Measurements from ENCODE around the gene JSRP1.
"Not testable (repeated sequence)": the region's sequence is repeated elsewhere in the genome, so short reads cannot be mapped to it uniquely, and the experiment has no call there.

Gene JSRP1

DNA sequence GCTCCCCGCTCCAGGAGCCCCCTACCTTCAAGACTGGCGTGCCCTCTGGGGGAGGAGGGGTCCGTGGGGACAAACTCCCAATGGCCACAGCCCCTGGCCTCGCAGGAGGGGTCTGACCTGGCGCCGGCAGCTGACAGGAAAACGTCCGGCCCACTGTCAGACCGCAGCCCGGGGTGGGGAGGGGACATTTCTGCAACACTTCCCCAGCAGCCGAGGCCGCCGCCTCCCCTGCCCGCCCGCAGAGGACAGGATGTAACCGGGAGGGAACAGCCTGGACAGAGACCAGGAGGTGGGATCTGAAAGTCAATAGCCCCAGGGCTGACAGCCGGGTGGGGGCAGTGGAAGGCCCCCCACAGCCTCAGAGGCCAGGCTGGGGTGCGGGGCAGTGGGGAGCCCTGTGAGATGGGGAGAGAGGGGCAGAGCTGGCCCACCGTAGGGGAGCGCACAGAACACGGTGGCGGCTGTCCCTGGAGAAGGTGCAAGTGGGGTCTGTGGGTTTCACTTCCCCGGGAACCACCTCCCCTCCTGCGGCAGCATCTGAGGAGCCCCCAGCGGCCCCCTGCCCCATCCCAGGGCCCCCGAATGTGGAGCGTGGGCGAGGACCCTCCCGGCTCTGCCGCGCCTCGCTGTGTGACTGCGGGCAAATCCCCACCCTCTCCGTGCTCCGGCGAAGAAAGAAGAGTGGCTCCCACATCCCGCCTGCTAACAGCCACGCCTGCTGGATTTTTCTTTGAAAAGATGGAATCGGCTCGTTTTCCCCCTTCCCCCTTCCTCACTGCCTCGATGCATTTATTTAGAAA is 26.0 kb upstream of the JSRP1 start, which contains the start of gene PEAK3:
Gene PEAK3 (minus strand): TSS at position 114 of the 800 bp plus-strand sequence. CDS start 1,244 bp downstream, outside the sequence.
- DNase-seq = no peak

- not testable (repeated sequence) for DNase-seq
Observed at GRCh38 chr19:2281265-2282061, 25.2 kb upstream of the JSRP1 start.

DNA sequence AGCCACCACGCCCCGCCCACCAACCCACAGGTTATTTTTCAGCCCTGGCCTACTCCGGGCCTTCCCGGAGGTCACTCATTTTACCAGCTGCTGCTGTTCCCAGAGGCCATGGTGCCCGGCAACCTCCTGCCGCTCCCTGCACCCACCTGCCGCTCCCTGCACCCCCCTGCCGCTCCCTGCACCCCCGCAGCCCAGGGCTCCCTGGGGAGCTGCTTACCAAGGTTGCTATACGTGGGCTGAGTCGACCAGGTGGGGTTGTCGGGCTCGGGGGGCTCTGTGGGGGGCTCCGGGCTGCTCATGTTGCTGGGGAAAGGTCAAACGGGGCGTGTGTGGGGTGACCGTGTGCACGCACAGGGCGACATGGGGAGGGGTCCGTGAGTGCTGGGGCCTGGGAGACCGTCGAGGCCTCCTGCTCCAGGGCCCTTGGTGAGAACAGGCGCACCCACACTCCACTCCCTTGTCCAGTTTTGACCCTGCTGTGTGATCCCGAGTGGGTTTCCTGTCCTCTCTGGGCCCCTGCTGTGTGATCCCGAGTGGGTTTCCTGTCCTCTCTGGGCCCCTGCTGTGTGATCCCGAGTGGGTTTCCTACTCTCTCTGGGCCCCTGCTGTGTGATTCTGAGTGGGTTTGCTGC is 24.5 kb upstream of the JSRP1 start:
- DNase-seq = no peak

GRCh38 chr19:2278459-2279158 is 22.4 kb upstream of the JSRP1 start:
- DNase-seq = no peak

GRCh38 chr19:2277138-2277537 is 20.9 kb upstream of the JSRP1 start:
- DNase-seq = no peak

DNA sequence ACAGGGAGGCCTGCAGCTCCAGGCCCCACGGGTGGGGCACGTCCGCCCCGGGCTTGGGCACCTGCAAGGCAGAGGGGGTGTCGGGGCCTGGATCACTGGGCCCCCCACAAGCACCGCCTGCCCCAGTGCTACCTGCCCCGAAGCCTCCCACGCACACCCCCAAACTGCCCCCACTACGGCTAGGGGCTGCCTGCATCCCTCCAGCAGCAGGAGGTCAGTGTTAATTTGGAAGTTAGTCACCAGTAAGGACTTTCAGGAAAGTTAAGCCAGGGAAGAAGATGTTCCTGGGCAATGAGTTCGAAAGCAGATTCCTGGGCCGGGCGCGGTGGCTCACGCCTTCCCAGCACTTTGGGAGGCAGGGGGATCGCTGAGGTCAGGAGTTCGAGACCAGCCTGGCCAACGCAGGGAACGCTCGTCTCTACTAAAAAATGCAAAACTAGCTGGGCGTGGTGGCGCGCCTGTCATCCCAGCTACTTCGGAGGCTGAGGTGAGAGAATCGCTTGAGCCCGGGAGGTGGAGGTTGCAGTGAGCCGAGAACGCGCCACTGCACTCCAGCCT is 20.3 kb upstream of the JSRP1 start:
- DNase-seq = no peak

DNA sequence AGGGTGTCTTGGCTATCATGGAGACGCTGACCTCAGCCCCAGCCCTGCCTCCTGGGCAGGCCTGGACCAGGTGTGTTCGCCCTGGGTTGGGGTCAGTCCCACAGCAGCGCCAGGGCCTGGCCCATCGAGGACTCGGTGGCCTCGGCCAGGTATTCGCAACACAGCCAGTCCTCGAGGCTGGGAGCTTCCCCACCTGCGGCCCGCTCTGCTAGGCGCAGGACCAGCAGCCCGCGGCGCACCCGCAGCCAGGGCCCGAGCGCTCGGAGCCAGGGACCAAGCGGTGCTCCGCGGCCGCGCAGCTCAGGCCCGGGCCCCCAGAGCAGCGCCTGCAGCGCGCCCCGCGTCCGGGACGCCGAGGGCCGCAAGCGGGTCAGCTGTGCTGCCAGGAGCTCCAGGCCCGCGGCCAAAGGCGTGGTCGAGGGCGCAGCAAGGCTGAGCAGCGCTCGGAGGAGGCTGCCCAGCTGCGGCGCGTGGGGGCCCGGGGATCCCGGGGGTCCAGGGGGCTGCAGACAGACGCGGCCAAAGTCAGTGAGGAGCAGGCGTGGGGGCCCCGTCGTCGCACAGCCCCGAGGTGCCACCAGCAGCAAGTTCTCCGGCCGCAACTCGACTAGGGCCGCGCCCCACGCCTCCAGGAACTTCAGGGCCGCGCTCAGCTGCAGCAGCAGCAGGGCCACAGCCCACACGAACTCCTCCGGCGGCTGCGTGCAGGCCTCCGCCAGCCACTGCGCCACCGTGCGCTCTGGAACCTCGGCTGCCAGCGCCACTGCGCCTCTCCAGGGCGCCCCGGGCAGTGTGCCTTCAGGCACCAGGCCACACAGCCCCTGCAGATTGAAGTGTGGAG is 19.6 kb upstream of the JSRP1 start:
- no peak for DNase-seq

DNA sequence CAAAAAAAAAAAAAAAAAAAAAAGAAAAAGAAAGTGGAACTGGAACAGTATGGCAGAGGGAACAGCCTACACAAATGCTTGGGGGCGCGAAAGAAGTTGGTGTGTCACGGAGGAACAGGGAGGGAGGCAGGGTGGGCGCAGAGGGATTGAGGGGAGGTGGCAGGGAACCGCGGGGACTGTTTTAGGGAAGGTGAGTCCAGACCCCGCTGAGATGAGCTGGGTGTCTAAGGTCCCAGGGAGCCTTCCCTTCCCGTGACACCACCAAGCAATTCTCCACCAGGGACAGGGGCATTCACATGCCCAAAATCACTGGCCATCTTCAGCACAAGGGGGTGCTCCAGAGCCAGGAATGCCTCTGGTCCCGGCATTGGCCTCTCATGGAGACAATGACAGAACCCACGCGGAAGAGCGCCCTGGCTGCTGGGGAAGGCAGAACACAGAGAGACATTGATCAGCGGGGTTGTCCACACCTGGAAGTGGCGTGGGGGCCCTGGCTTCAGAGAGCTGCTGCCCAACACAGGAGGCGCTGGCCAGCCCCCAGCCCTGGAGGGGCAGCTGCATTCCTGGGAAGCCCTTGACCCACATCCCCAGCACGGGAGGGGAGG is 18.8 kb upstream of the JSRP1 start:
- peak; percentile 52 for DNase-seq

DNA sequence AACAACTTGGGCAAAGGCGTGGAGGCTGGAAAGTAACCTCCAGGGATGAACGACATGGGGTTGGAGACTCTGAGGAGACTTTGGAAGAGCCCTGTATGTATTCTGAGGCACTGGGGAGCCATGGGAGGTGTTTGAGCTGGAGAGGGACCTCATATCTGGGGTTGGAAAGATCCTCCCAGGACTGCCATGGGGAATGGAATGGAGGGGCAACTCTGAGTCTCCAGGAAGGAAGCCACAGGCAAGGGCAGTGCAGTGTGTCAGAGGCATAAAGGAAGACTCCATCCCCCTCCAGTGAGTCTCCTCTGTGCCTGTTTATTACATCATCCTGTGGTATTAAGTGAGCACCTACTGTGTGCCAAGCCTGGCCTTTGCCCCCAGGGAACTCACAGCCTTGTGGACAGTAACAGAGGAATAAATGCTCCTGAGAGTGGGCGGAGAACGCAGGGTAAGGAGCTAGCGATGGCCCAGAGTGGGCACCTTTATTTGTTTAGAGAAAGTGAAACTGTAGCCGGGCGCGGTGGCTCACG is 18.0 kb upstream of the JSRP1 start:
- DNase-seq = no peak

- peak; percentile 83 for DNase-seq
Observed at GRCh38 chr19:2273356-2274184, 17.4 kb upstream of the JSRP1 start.

GRCh38 chr19:2271234-2272103 is 15.3 kb upstream of the JSRP1 start:
- DNase-seq = no peak

DNA sequence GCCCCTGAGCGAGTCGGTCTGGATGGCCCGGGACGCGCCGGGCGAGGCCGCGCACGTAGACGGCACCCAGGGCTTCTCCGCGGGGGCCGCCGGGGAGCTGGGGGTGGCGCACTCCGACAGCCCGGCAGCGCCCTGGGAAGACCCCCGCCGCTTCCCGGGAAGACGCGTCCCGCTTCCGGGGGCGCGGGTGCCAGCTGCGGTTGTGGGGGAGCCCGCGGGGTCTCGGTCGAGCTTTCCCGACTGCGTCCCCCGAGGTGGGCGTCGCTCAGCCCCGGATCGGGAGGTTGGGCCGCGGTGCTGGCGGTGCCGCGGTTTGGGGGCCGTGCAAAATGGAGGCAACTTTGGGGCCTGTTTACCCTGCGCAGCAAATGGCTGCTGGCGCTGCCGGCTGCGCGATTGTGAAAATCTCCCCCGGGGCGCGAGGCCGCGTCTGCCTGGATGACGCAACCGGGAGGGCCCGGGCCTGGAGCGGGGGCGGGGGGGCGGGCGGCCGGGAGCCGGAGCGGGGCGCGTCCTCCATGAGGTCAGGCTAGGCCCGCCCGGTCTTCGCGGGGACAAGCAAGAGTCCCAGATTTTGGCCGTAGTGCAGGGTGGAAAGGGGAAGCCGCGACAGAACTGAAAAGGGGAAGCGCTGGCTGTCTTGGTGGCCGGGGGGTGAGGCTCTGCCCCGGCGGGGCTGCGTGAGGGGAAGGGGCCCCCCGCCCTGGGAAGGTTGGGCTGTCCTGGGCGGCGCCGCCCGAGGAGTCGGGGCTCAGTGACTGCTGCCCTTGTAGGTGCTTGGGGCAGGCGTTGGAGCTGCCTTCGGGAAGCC is 14.4 kb upstream of the JSRP1 start:
- peak; percentile 86 for DNase-seq

DNA sequence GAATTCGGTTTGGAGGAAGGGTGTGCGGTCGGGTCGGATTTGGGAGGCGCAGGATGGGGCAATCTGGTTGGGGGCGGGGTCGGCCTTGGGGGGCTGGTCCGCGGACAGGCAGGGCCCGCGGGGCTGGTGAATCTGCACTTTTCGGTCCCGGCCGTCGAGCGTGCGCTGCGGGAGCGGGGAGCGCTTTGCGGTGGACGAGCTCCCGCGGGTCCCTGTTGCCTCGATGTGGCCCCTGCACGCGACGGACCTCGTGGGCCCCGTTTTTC is 13.9 kb upstream of the JSRP1 start:
- DNase-seq = peak; percentile 46

DNA sequence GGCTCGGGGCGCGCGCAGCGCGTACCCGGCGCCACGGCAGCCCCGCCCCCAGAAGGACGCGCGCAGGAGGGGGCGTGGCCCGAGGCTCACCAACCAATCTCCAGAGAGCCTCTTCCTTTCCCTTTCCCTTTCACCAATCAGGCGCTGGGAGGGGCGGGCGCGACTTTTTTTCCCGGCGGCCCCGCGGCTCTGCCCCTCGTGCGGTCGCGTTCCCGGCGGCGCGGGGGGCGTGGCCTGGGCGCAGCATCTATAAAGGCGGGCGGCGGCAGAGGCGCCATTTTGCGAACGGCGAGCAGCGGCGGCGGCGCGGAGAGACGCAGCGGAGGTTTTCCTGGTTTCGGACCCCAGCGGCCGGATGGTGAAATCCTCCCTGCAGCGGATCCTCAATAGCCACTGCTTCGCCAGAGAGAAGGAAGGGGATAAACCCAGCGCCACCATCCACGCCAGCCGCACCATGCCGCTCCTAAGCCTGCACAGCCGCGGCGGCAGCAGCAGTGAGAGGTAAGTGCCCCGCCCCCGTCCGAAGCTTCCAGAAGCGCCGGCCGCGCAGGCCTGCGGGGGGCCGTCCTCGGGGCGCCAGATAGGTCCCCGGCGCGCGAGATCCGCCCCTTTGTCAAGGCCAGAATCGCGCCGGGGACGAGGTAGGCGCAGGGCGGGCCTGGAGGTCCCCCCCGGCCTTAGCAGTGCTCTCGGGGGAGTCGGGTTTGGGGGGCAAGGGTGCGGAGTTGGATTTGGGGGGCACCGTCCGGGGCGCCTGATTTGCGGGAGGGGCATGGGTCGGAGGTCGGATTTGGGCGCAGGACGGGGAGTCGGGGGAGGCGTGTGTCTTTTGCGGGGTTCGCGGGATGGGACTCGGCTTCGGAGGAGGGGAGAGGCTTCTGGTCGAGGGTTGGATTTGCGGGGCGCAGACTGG is 13.3 kb upstream of the JSRP1 start:
- peak; percentile 99 for DNase-seq

DNA sequence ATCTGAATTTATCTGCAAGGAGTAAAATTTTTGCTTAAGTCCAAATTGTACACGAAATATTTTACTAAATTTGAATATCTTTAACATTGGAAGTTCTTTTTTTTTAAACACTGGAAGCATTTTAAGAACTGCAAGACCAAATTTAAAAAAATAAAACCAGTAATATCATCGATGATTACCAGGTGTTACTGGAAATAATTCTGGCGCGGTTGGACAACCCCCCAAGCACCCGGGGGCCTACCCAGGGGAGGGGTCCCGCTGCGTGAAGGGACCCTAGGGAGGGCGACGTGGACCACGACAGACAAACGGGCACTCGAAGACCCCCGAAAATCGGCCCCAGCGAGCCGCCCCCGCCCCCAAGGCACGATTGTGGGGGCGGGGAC is 12.6 kb upstream of the JSRP1 start:
- DNase-seq = no peak

DNA sequence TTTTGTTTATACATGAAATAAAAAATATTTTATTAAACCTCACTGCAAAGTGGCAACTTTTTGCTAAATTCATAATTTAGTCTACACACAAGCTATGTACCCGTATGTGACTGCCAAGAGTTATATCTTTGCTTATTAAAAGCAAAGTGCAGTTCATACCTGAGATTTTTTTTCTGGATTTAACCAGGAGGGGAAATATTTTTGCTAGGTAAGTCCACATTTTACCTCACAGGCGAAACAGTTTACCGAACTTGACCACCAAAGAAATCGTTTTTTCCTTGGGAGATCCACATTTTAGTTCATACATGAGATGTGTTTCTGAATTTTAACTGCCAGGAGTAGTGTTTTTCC is 12.2 kb upstream of the JSRP1 start:
- no peak for DNase-seq

Data from activated CD4-positive, alpha-beta T cell treated with anti-CD3 and anti-CD28 coated beads for 48 hours (primary cell).